ENCODE measurements around the gene UBE2S.

The UBE2S gene

GRCh38 chr19:55360902-55361301 is 46.7 kb downstream of the UBE2S start:
- TF ChIP-seq SIN3A (IDR thresholded peaks at IDR 0.05; ENCODE audit: borderline replicate concordance, insufficient read depth, low read length): no peak
- no peak for TF ChIP-seq POLR2AphosphoS5 (IDR thresholded peaks at IDR 0.05; ENCODE audit: low read depth, low read length)
- TF ChIP-seq TAF1 (IDR thresholded peaks at IDR 0.05; ENCODE audit: borderline replicate concordance, insufficient read depth, low read length): no peak
- TF ChIP-seq FOXP2 (optimal IDR thresholded peaks at IDR 0.05; ENCODE audit: borderline replicate concordance, extremely low read depth, extremely low read length, insufficient read depth): no peak
- TF ChIP-seq REST (IDR thresholded peaks at IDR 0.05; ENCODE audit: insufficient read depth in 1 of 2, low read depth in 2 of 2, low read length in 2 of 2): no peak

GRCh38 chr19:55358943-55359908 is 48.4 kb downstream of the UBE2S start:
- TF ChIP-seq TAF1 (IDR thresholded peaks at IDR 0.05; ENCODE audit: borderline replicate concordance, insufficient read depth, low read length): no peak
- TF ChIP-seq REST (IDR thresholded peaks at IDR 0.05; ENCODE audit: insufficient read depth in 1 of 2, low read depth in 2 of 2, low read length in 2 of 2): no peak
- TF ChIP-seq POLR2AphosphoS5 (IDR thresholded peaks at IDR 0.05; ENCODE audit: low read depth, low read length): no peak
- TF ChIP-seq FOXP2 (optimal IDR thresholded peaks at IDR 0.05; ENCODE audit: borderline replicate concordance, extremely low read depth, extremely low read length, insufficient read depth): no peak

GRCh38 chr19:55358493-55358892 is 49.1 kb downstream of the UBE2S start:
- TF ChIP-seq SIN3A (IDR thresholded peaks at IDR 0.05; ENCODE audit: borderline replicate concordance, insufficient read depth, low read length) (no peak), POLR2AphosphoS5 (IDR thresholded peaks at IDR 0.05; ENCODE audit: low read depth, low read length) (no peak), TAF1 (IDR thresholded peaks at IDR 0.05; ENCODE audit: borderline replicate concordance, insufficient read depth, low read length) (no peak), REST (IDR thresholded peaks at IDR 0.05; ENCODE audit: insufficient read depth in 1 of 2, low read depth in 2 of 2, low read length in 2 of 2) (no peak), FOXP2 (optimal IDR thresholded peaks at IDR 0.05; ENCODE audit: borderline replicate concordance, extremely low read depth, extremely low read length, insufficient read depth) (no peak)

GRCh38 chr19:55355213-55355821 is 52.3 kb downstream of the UBE2S start:
- TF ChIP-seq REST (IDR thresholded peaks at IDR 0.05; ENCODE audit: insufficient read depth in 1 of 2, low read depth in 2 of 2, low read length in 2 of 2): no peak
- no peak for TF ChIP-seq POLR2AphosphoS5 (IDR thresholded peaks at IDR 0.05; ENCODE audit: low read depth, low read length)
- TF ChIP-seq TAF1 (IDR thresholded peaks at IDR 0.05; ENCODE audit: borderline replicate concordance, insufficient read depth, low read length): no peak
